ENCODE results near the gene ABCC12. TPM values are rescaled to one million over a fixed set of nuclear protein-coding genes. Genes with fewer than 3 reads are reported as not detected.

Gene ABCC12
- total and polyA plus RNA-seq, 2 of the 4 experiments (the other 2 are of a cell fraction) = under 0.01 TPM; not detected in 1

GRCh38 chr16:48193846-48194245 lies 38.1 kb upstream of the ABCC12 start:
- Histone ChIP-seq H2AK5ac (ENCODE audit: low read depth, low read length) (no peak overlapping the region), H3K4me3 (ENCODE audit: insufficient read depth, low read depth, low read length) (no peak overlapping the region), H2BK5ac (ENCODE audit: low read depth, low read length, poor library complexity, severe bottlenecking) (no peak overlapping the region), H3K56ac (ENCODE audit: extremely low read depth, insufficient read depth, low read length) (no peak overlapping the region), H3K27ac (ENCODE audit: insufficient read depth, low read length) (no peak overlapping the region), H4K91ac (ENCODE audit: insufficient read depth, low read depth, low read length) (no peak overlapping the region), H3K4ac (ENCODE audit: low read depth, low read length) (no peak overlapping the region), H2AFZ (replicated peaks; ENCODE audit: low read length, poor library complexity) (no peak overlapping the region), H3K79me1 (ENCODE audit: low read depth in 1 of 2, low read length in 2 of 2) (no peaks in the 10 kb centered on the region), H3K4me2 (ENCODE audit: low read depth, low read length) (no peak overlapping the region), H4K5ac (ENCODE audit: low read depth, low read length) (no peak overlapping the region), H2BK20ac (ENCODE audit: low read depth, low read length) (no peak overlapping the region), H3K18ac (ENCODE audit: low read depth, low read length) (no peak overlapping the region), H4K8ac (ENCODE audit: low read depth in 2 of 2, low read length in 2 of 2) (no peak overlapping the region), H3K27me3 (ENCODE audit: control insufficient read depth, insufficient read depth, low read length) (peaks cover 17% of the 10 kb centered on the region), H2BK120ac (ENCODE audit: low read depth, low read length) (no peak overlapping the region), H3K9ac (ENCODE audit: low read depth, low read length) (no peak overlapping the region), H2BK15ac (ENCODE audit: low read depth, low read length) (no peak overlapping the region), H3K36me3 (ENCODE audit: control insufficient read depth, insufficient read depth, low read length) (no peaks in the 10 kb centered on the region), H2AK9ac (replicated peaks; ENCODE audit: low read depth, low read length, poor library complexity) (no peak overlapping the region), H3K23ac (ENCODE audit: low read depth, low read length) (no peak overlapping the region), H4K20me1 (ENCODE audit: insufficient read depth, low read length) (no peaks in the 10 kb centered on the region), H3K4me1 (ENCODE audit: control insufficient read depth, insufficient read depth, low read length) (no peaks in the 10 kb centered on the region), H3K9me1 (ENCODE audit: insufficient read depth, low read length) (no peaks in the 10 kb centered on the region; the same call in 1 of the 2 replicates), H3K9me3 (ENCODE audit: control insufficient read depth, insufficient read depth, low read length) (no peaks in the 10 kb centered on the region), H3K14ac (replicated peaks; ENCODE audit: low read depth, low read length) (no peak overlapping the region)
- BruUV-seq (replicated peaks) = no TSS peak
- WGBS, 2 experiments (ENCODE audit: extremely low coverage in 2 of 2, insufficient read length in 1 of 2) = 42% methylated on average over 3 of the region's 7 CpGs; no CpG with 5 or more reads in 1 of the 2 experiments
- TF ChIP-seq MXI1 (IDR thresholded peaks at IDR 0.05; ENCODE audit: borderline replicate concordance, low read depth, low read length) (no peak), MAFK (IDR thresholded peaks at IDR 0.05; ENCODE audit: low read depth, low read length) (0 out of 2 replicates have a peak, but pooled peaks have one; percentile 9)
- DNase-seq = no peak
- ChIA-PET CTCF (interaction anchor here (0.6 kb wide), 1 partner anchor 25 kb away, joined by 4 read pairs; no protein-coding TSS in a partner anchor), POLR2A (ENCODE audit: unreplicated experiment) (no interaction called here)
- in situ Hi-C loops (cut with MboI; ENCODE audit: low sequenced_read_pairs) = no loop called here
- dilution Hi-C loops (cut with HindIII; ENCODE audit: low sequenced_read_pairs, unreplicated experiment) = no loop called here
- intact Hi-C loops (cut with micrococcal nuclease) = no loop called here
- no peak for ATAC-seq (ENCODE audit: low read depth)
